Osteocyte (in vitro differentiated cells): ENCODE results near the gene CRHR2. TPM values are rescaled to one million over a fixed set of nuclear protein-coding genes. Genes with fewer than 3 reads are reported as not detected.

Experiments used
- DNase-seq: peaks from one replicate; pipeline ENCODE4 v3.0.0; 2021; ENCODE audit warnings: mixed read lengths; ENCODE audit not compliant: unreplicated experiment; ENCODE audit errors: extremely low spot score
- H3K27ac Mint-ChIP-seq: one replicate; pipeline ENCODE4 v1.8.0; 2021; ENCODE audit warnings: mild to moderate bottlenecking, mixed read lengths; ENCODE audit not compliant: unreplicated experiment
- H3K27me3 Mint-ChIP-seq: one replicate; pipeline ENCODE4 v1.8.0; 2021; ENCODE audit warnings: mixed read lengths; ENCODE audit not compliant: unreplicated experiment
- H3K36me3 Mint-ChIP-seq: one replicate; pipeline ENCODE4 v1.8.0; 2021; ENCODE audit warnings: mixed read lengths; ENCODE audit not compliant: unreplicated experiment
- H3K4me1 Mint-ChIP-seq: one replicate; pipeline ENCODE4 v1.8.0; 2021; ENCODE audit warnings: mixed read lengths; ENCODE audit not compliant: unreplicated experiment
- H3K4me3 Mint-ChIP-seq: one replicate; pipeline ENCODE4 v1.8.0; 2021; ENCODE audit warnings: mild to moderate bottlenecking, moderate library complexity, mixed read lengths; ENCODE audit not compliant: unreplicated experiment
- H3K9me3 Mint-ChIP-seq: one replicate; pipeline ENCODE4 v1.8.0; 2021; ENCODE audit warnings: mixed read lengths; ENCODE audit not compliant: unreplicated experiment
- total RNA-seq: library from RNA; stranded (reverse); gene quantifications from 2 replicates; pipeline ENCODE4 v1.2.1, GENCODE V29; 2021
- TF ChIP-seq, protein P1 (sequence below): fragments of 200-600 bp; sonication (generic); IDR thresholded peaks from 2 replicates; pipeline ENCODE4 v1.5.0; 2021; ENCODE audit warnings: antibody characterized with exemption, mild to moderate bottlenecking, moderate library complexity

The CRHR2 gene
- total RNA-seq, 1 donor from 2014 or later = not detected

DNA sequence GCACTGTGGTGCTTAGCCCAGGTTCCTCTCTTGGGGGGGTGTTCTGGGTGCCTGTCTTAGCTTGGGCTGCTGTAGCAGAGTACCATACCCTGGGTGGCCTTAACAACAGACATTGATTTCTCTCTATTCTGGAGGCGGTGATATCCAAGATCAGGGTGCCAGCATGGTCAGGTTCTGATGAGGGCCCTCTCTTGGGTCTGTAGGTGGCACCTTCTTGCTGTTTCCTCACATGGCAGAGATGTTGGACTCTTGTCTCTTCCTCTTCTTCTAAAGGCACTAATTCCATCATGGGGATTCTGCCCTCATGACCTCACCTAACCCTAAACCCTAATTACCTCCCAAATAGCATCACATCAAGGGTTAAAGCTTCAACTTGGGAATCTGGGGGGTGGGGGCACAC lies 19.9 kb upstream of the CRHR2 start:
- Mint-ChIP-seq H3K4me1 (no peaks in the 10 kb centered on the region), H3K36me3 (no peaks in the 10 kb centered on the region), H3K9me3 (no peaks in the 10 kb centered on the region), H3K27me3 (peaks cover 59% of the 10 kb centered on the region), H3K27ac (no peak overlapping the region), H3K4me3 (no peak overlapping the region)
- TF ChIP-seq, protein P1, sequence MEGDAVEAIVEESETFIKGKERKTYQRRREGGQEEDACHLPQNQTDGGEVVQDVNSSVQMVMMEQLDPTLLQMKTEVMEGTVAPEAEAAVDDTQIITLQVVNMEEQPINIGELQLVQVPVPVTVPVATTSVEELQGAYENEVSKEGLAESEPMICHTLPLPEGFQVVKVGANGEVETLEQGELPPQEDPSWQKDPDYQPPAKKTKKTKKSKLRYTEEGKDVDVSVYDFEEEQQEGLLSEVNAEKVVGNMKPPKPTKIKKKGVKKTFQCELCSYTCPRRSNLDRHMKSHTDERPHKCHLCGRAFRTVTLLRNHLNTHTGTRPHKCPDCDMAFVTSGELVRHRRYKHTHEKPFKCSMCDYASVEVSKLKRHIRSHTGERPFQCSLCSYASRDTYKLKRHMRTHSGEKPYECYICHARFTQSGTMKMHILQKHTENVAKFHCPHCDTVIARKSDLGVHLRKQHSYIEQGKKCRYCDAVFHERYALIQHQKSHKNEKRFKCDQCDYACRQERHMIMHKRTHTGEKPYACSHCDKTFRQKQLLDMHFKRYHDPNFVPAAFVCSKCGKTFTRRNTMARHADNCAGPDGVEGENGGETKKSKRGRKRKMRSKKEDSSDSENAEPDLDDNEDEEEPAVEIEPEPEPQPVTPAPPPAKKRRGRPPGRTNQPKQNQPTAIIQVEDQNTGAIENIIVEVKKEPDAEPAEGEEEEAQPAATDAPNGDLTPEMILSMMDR = no peak
- no peak for DNase-seq

DNA sequence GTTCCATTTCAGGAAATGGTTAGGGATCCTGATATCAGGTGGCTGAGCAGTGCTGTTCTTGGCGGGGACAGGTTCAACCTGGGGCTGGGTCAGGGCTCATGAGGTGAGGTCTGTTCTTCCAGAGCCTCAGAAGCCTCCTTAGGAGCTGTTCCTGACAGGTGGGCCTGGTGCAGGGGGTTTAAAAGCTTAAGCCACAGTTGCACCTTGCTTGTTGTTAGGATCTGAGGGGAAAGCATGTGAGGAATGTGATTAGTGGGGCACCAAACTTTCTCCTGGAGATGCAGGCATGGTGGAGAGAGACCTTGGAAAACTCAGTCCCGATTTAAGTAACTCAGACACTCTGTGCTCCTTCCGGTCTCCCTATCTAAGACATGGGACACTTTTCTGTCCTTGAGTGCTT lies 18.7 kb upstream of the CRHR2 start:
- no peaks in the 10 kb centered on the region for H3K9me3 Mint-ChIP-seq
- H3K36me3 Mint-ChIP-seq = no peaks in the 10 kb centered on the region
- DNase-seq = no peak
- no peak overlapping the region for H3K27ac Mint-ChIP-seq
- peaks cover 59% of the 10 kb centered on the region for H3K27me3 Mint-ChIP-seq
- TF ChIP-seq, protein P1 = no peak
- H3K4me1 Mint-ChIP-seq = no peaks in the 10 kb centered on the region
- no peak overlapping the region for H3K4me3 Mint-ChIP-seq

DNA sequence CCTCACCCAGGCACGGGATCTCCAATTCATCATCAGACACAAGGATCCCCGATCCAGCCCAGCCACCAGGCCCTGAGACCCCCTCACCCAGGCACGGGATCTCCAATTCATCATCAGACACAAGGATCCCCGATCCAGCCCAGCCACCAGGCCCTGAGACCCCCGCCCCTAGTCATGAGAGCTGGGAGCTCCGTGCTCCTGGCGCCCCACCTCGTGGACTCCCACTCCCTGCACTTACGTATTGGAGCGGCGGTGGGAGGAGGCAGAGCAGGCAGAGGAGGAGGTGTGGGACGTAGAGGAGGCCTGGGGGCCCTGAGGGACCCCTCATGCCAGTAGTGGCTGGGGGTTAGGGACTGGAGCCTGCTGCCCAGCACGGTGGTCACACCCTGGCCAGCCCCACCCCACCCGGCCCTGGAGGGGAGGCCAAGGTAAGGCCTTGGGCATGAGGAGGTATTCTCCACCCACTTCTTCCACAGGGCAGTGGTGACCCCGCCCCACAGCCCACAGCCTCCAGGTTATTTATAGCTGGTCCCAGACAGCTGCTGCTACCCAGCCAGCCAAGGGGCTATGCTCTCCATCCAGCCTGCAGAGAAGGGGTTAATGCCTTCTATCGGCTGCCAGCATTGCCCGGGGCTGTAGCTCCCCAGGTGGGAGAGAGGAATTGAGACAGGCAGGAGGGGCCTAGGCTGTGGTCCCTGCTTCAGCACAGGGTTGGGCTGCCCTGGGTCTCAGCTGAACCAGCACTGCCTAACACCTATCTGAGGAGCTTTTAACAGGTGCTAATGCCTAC lies 17.6 kb upstream of the CRHR2 start:
- H3K27me3 Mint-ChIP-seq = peaks cover 62% of the 10 kb centered on the region
- H3K4me1 Mint-ChIP-seq = no peaks in the 10 kb centered on the region
- H3K9me3 Mint-ChIP-seq = no peaks in the 10 kb centered on the region
- TF ChIP-seq, protein P1 = no peak
- no peak overlapping the region for H3K27ac Mint-ChIP-seq
- no peaks in the 10 kb centered on the region for H3K36me3 Mint-ChIP-seq
- no peak for DNase-seq
- H3K4me3 Mint-ChIP-seq = no peak overlapping the region

DNA sequence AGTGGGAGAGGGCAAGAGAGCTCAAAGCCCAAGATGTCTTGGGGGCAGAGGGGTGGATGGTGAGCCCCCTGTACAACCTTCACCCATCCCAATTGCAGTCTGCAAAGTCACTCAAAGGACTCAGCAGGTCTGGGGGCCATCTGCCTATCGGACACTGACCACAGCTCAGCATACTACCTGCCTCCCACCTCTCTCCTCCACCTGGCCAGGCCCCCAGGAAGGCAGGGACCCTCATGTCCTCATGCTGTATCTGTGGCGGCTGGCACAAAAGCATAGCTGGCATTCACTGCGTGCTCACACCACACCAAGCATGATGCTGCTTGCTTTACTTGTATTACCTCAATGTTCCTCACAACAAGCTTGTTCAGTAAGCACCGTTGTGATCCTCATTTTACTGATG lies 16.2 kb upstream of the CRHR2 start:
- TF ChIP-seq, protein P1 = no peak
- Mint-ChIP-seq H3K27ac (no peak overlapping the region), H3K36me3 (no peaks in the 10 kb centered on the region), H3K9me3 (no peaks in the 10 kb centered on the region), H3K4me1 (no peaks in the 10 kb centered on the region), H3K27me3 (peaks cover 62% of the 10 kb centered on the region), H3K4me3 (no peak overlapping the region)
- DNase-seq = no peak

DNA sequence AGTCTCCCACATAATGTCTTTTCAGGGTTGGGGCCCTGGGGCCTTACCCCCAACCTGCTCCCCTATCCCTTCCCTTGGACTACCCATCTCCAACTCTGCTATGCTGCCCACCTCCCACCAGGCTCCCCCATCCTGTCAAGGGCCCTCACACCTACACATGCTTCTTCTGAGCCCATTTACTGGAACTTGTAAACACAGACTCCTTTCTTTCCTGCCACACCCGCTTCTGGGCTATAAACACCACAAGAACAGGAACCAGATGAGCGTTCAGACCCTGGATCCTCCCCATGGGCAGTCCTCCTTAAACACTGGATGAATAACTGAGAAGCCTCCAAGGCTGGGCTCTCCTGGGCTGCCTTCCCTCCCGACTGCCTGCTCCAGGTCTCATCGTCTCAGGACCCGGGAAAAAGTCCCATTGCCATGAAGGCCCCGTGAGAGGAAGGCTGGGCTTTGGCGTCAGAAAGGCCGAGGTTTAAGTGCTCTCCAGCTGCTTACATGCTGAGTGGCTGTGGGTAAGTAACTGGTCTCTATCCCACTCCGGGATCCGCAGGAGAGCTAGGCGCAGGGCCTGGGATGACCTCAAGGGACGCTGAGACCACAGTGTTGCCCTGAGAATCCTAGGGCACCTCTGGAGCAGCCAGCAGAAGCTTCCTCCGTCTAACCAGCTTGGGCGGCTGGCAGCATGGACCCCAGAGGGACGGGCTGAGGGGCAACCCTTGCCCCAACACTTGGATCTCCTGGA lies 15.6 kb upstream of the CRHR2 start:
- no peak for DNase-seq
- H3K27ac Mint-ChIP-seq = no peak overlapping the region
- H3K27me3 Mint-ChIP-seq = peaks cover 62% of the 10 kb centered on the region
- no peak overlapping the region for H3K4me3 Mint-ChIP-seq
- no peaks in the 10 kb centered on the region for H3K9me3 Mint-ChIP-seq
- TF ChIP-seq, protein P1 = no peak
- no peaks in the 10 kb centered on the region for H3K36me3 Mint-ChIP-seq
- no peaks in the 10 kb centered on the region for H3K4me1 Mint-ChIP-seq
